Gastrocnemius medialis (tissue), 4 donors: ENCODE measurements around the gene RAP2A. TPM values are rescaled to one million over a fixed set of nuclear protein-coding genes. Genes with fewer than 3 reads are reported as not detected.
A peak's percentile ranks its signal among the peaks of the same experiment; 100 is the strongest.

Source experiments
- ATAC-seq, 2 donors: fragments of 150-250 bp; one replicate each; pipeline ENCODE4 v1.9.1; 2016
- DNase-seq, 2 donors: peaks; one replicate each; pipeline ENCODE4 v3.0.0-alpha.2; 2019
- H3K27ac ChIP-seq, 4 donors: fragments of 200-600 bp; sonication (generic); 1 replicate in 1 of 4; 2 replicates in 3 of 4; pipeline ENCODE4 v1.5.1; 2016 to 2018; ENCODE audit warnings: mild to moderate bottlenecking in 2 of 4, moderate library complexity in 1 of 4
- H3K27me3 ChIP-seq, 3 donors: fragments of 200-600 bp; sonication (generic) in 2 of 3; 1 replicate in 1 of 3; 2 replicates in 2 of 3; pipeline versions ENCODE4 v1.5.1 to v1.6.0; 2016 to 2019; ENCODE audit warnings: mild to moderate bottlenecking in 1 of 3, moderate library complexity in 1 of 3
- H3K36me3 ChIP-seq, 2 donors: fragments of 200-600 bp; sonication (generic) in 1 of 2; one replicate each; pipeline ENCODE4 v1.5.1; 2017 to 2018
- H3K4me1 ChIP-seq, 2 donors: fragments of 200-600 bp; sonication (generic) in 1 of 2; one replicate each; pipeline ENCODE4 v1.5.1; 2016 to 2017; ENCODE audit warnings: mild to moderate bottlenecking in 2 of 2
- H3K4me3 ChIP-seq, 4 donors: fragments of 200-600 bp; sonication (generic) in 3 of 4; 1 replicate in 1 of 4; 2 replicates in 3 of 4; pipeline ENCODE4 v1.5.1; 2016 to 2019; ENCODE audit warnings: mild to moderate bottlenecking in 2 of 4
- H3K9me3 ChIP-seq, 3 donors: fragments of 200-600 bp; sonication (generic) in 2 of 3; 1 replicate in 1 of 3; 2 replicates in 2 of 3; pipeline ENCODE4 v1.5.1; 2016 to 2019
- POLR2A ChIP-seq, 2 donors: fragments of 450-650 bp; IDR thresholded peaks; one replicate each; pipeline ENCODE4 v1.6.1; 2017; ENCODE audit warnings: antibody characterized with exemption in 2 of 2, mild to moderate bottlenecking in 2 of 2, moderate library complexity in 2 of 2
- in situ Hi-C, 4 donors: fragments of 200-750 bp; cut with MboI; loops; one replicate each; pipeline versions ENCODE4 v1.15.0 to v1.8.0; 2017; ENCODE audit warnings: low sequenced_read_pairs in 4 of 4
- intact Hi-C: fragments of 100-400 bp; cut with DNase I; formaldehyde crosslinking; loops from one replicate; pipeline ENCODE4 v1.15.1; 2023; ENCODE audit warnings: low total_unique reads
- total RNA-seq, 4 donors: library from RNA; depleted of rRNA; stranded (reverse); fragments of >200 nt; gene quantifications; one replicate each; pipeline versions ENCODE4 v1.1.0 to v1.2.3, GENCODE V29; 2016
- TF ChIP-seq, protein P1 (sequence below), 5 experiments: fragments of 450-650 bp in 3 of 5; fragments of 200-600 bp in 2 of 5; sonication (generic) in 2 of 5; IDR thresholded peaks in 4 of 5; conservative IDR thresholded peaks in 1 of 5; 1 replicate in 4 of 5; 2 replicates in 1 of 5; pipeline ENCODE4 v1.5.1; 2016 to 2019; ENCODE audit warnings: antibody characterized with exemption in 5 of 5, mild to moderate bottlenecking in 3 of 5, moderate library complexity in 3 of 5

The RAP2A gene
- 10 to 100 TPM in 3 of 4 donors, 1 to 10 TPM in 1; 10.0 to 18.3 (median 15.5) TPM for total RNA-seq

- ATAC-seq (peak; percentile 54 to 59), DNase-seq (peak; percentile 87)
- intact Hi-C loops (loop anchor here (2.0 to 10.0 kb wide), 7 partner anchors 67 to 1757 kb away; partner anchors contain the start of genes DNAJC3, MBNL2 and UGGT2), in situ Hi-C loops (no loop called here)
- TF ChIP-seq, protein P1, sequence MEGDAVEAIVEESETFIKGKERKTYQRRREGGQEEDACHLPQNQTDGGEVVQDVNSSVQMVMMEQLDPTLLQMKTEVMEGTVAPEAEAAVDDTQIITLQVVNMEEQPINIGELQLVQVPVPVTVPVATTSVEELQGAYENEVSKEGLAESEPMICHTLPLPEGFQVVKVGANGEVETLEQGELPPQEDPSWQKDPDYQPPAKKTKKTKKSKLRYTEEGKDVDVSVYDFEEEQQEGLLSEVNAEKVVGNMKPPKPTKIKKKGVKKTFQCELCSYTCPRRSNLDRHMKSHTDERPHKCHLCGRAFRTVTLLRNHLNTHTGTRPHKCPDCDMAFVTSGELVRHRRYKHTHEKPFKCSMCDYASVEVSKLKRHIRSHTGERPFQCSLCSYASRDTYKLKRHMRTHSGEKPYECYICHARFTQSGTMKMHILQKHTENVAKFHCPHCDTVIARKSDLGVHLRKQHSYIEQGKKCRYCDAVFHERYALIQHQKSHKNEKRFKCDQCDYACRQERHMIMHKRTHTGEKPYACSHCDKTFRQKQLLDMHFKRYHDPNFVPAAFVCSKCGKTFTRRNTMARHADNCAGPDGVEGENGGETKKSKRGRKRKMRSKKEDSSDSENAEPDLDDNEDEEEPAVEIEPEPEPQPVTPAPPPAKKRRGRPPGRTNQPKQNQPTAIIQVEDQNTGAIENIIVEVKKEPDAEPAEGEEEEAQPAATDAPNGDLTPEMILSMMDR (IDR thresholded peaks at IDR 0.05 in 4 of 5, conservative IDR thresholded peaks at IDR 0.05 in 1 of 5), result no peak
- peak; percentile 69 to 86 for TF ChIP-seq POLR2A (IDR thresholded peaks at IDR 0.05)
- peak within 1 kb of the TSS; percentile 66 to 99 (median 96) for H3K4me3 ChIP-seq
- peak within 1 kb of the TSS; percentile 92 to 100 (median 100) for H3K27ac ChIP-seq
- H3K4me1 ChIP-seq, result peaks cover 38 to 59% of the 10 kb centered on the region in 2 donors
- no peaks in the 10 kb centered on the region for H3K27me3 ChIP-seq
- H3K9me3 ChIP-seq, result no peaks in the 10 kb centered on the region
- H3K36me3 ChIP-seq, result no peaks in the 10 kb centered on the region
Measured at GRCh38 chr13:97433727-97434396, at the start of gene RAP2A. Gene RAP2A, plus strand, starts transcription at chr13:97434169. Its CDS starts 302 bp downstream, at chr13:97434471.

- no peak for DNase-seq
- no peaks in the 10 kb centered on the region for H3K27me3 ChIP-seq
- no peaks in the 10 kb centered on the region for H3K9me3 ChIP-seq
- no peak for ATAC-seq
- peaks cover 0 to 4% of the 10 kb centered on the region in 2 donors for H3K4me1 ChIP-seq
- in situ Hi-C loops (no loop called here), intact Hi-C loops (no loop called here)
- H3K4me3 ChIP-seq, result no peak overlapping the region
- H3K27ac ChIP-seq, result no peak overlapping the region
- TF ChIP-seq, protein P1 (IDR thresholded peaks at IDR 0.05 in 4 of 5, conservative IDR thresholded peaks at IDR 0.05 in 1 of 5), result no peak
- no peak for TF ChIP-seq POLR2A (IDR thresholded peaks at IDR 0.05)
- peaks cover 0 to 9% of the 10 kb centered on the region in 2 donors for H3K36me3 ChIP-seq
Measured at GRCh38 chr13:97384371-97384770, 49.6 kb upstream of the RAP2A start.

DNA sequence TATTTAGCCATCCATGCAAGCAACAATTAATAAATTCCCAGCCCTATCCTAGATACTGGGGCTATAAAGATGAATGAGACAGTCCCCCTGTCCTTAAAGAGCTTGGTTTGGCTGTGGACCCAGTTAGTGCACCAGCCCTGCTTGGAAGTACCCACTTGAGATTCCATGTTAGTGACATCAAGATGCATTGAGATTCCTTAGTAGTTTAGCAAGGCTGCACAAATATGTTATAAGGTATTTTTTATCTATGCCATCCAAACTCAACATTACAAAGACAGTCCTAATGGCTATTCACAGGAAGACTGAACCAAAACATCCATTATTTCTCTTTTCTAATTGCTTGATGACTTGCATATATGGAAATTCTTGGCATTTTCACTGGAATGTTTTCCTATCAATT, 48.8 kb upstream of the RAP2A start:
- TF ChIP-seq, protein P1 (IDR thresholded peaks at IDR 0.05 in 4 of 5, conservative IDR thresholded peaks at IDR 0.05 in 1 of 5), result no peak
- no peak for TF ChIP-seq POLR2A (IDR thresholded peaks at IDR 0.05)
- ATAC-seq (no peak), DNase-seq (no peak)
- Histone ChIP-seq H3K36me3 (peaks cover 0 to 9% of the 10 kb centered on the region in 2 donors), H3K27me3 (no peaks in the 10 kb centered on the region), H3K27ac (no peak overlapping the region), H3K4me3 (no peak overlapping the region), H3K4me1 (peaks cover 0 to 4% of the 10 kb centered on the region in 2 donors), H3K9me3 (no peaks in the 10 kb centered on the region)
- in situ Hi-C loops (no loop called here), intact Hi-C loops (no loop called here)

- H3K27ac ChIP-seq, result no peak overlapping the region
- no peak overlapping the region for H3K4me3 ChIP-seq
- peaks cover 0 to 4% of the 10 kb centered on the region in 2 donors for H3K4me1 ChIP-seq
- H3K9me3 ChIP-seq, result no peaks in the 10 kb centered on the region
- no peaks in the 10 kb centered on the region for H3K27me3 ChIP-seq
- ATAC-seq (peak in 1 of 2 donors; percentile 55), DNase-seq (no peak)
- H3K36me3 ChIP-seq, result peaks cover 0 to 10% of the 10 kb centered on the region in 2 donors
- intact Hi-C loops, result no loop called here
- in situ Hi-C loops, result no loop called here
- no peak for TF ChIP-seq POLR2A (IDR thresholded peaks at IDR 0.05)
- TF ChIP-seq, protein P1 (IDR thresholded peaks at IDR 0.05 in 4 of 5, conservative IDR thresholded peaks at IDR 0.05 in 1 of 5), result no peak
Measured at GRCh38 chr13:97385854-97386253, 48.1 kb upstream of the RAP2A start.
